GM12878 (cell line): ENCODE measurements around the gene TNRC18. TPM values are rescaled to one million over a fixed set of nuclear protein-coding genes. Genes with fewer than 3 reads are reported as not detected.

Experiments
- ATAC-seq: fragments of 200-7000 bp; cut with Tn5 transposase; 3 replicates; pipeline ENCODE4 v1.9.1; 2020; ENCODE audit warnings: mild to moderate bottlenecking, moderate library complexity
- BruUV-seq: library from RNA; stranded (reverse); fragments of 400-500 nt; replicated peaks from 2 replicates; lab custom pipeline; 2021; lab: Mats Ljungman, UMichigan
- CTCF ChIA-PET: fragments of 300-600 bp; sonication (Branson Sonifier 250); formaldehyde crosslinking; extraction: SDS; loops from one replicate; lab custom pipeline; 2021; ENCODE audit warnings: inconsistent platforms; lab: Yijun Ruan, JAX
- POLR2A ChIA-PET: fragments of 350-600 bp; formaldehyde crosslinking; extraction: SDS; loops from one replicate; lab custom pipeline; 2021; ENCODE audit warnings: inconsistent platforms; lab: Charles Lee
- RAD21 ChIA-PET: fragments of 300-600 bp; sonication (Branson Sonifier 250); formaldehyde crosslinking; loops from one replicate; lab custom pipeline; 2023; ENCODE audit warnings: antibody characterized with exemption; ENCODE audit not compliant: unreplicated experiment; lab: Charles Lee
- SMC1A ChIA-PET: fragments of 300-600 bp; sonication (Branson Sonifier 250); formaldehyde crosslinking; loops from one replicate; lab custom pipeline; 2023; ENCODE audit not compliant: unreplicated experiment, uncharacterized antibody; lab: Charles Lee
- DNase-seq: peaks from one replicate; pipeline ENCODE4 v3.0.0-alpha.2; 2011; ENCODE audit warnings: low read depth, low spot score
- FAIRE-seq: peaks from 3 replicates; lab custom pipeline; 2011; peaks lifted over from hg19 to GRCh38; lab: Jason Lieb, UNC
- H2AFZ ChIP-seq: 2 replicates; pipeline ENCODE4 v1.6.0; 2011; ENCODE audit warnings: low read depth, low read length, control low read depth; ENCODE audit not compliant: control insufficient read depth
- H3K27ac ChIP-seq: 2 replicates; pipeline ENCODE4 v1.5.1; 2011; ENCODE audit warnings: control low read depth; ENCODE audit not compliant: control insufficient read depth, insufficient read depth
- H3K27me3 ChIP-seq, 2 experiments: replicated peaks in 1 of 2; 2 replicates each; pipeline versions ENCODE4 v1.6.0 to v1.6.1; 2011; ENCODE audit warnings: low read length in 1 of 2; ENCODE audit not compliant: control insufficient read depth in 2 of 2, insufficient read depth in 2 of 2
- H3K36me3 ChIP-seq, 2 experiments: 2 replicates each; pipeline ENCODE4 v1.5.1; 2011; ENCODE audit warnings: low read length in 1 of 2; ENCODE audit not compliant: control insufficient read depth in 2 of 2, insufficient read depth in 2 of 2
- H3K4me1 ChIP-seq: 2 replicates; pipeline ENCODE4 v1.6.1; 2011; ENCODE audit warnings: mild to moderate bottlenecking, low read length, moderate library complexity, mixed read lengths; ENCODE audit not compliant: control insufficient read depth, insufficient read depth
- H3K4me2 ChIP-seq: 2 replicates; pipeline ENCODE4 v1.6.0; 2011; ENCODE audit warnings: control low read depth; ENCODE audit not compliant: control insufficient read depth, insufficient read depth
- H3K4me3 ChIP-seq: fragments of 200-600 bp; sonication (generic); 2 replicates; pipeline ENCODE4 v1.5.1; 2016
- H3K79me2 ChIP-seq: 2 replicates; pipeline ENCODE4 v1.6.0; 2011; ENCODE audit warnings: low read length; ENCODE audit not compliant: control insufficient read depth, insufficient read depth
- H3K9ac ChIP-seq: 2 replicates; pipeline ENCODE4 v1.8.0; 2011; ENCODE audit warnings: low read length, control low read depth, mixed read lengths; ENCODE audit not compliant: control insufficient read depth, insufficient read depth
- H3K9me3 ChIP-seq: replicated peaks from 3 replicates; pipeline ENCODE4 v1.5.1; 2011; ENCODE audit warnings: mild to moderate bottlenecking, low read length; ENCODE audit not compliant: control insufficient read depth, insufficient read depth
- H4K20me1 ChIP-seq: 2 replicates; pipeline ENCODE4 v1.6.0; 2011; ENCODE audit not compliant: control insufficient read depth, insufficient read depth
- CREB1 ChIP-seq: IDR thresholded peaks from 2 replicates; pipeline ENCODE4 v1.6.1; 2012; ENCODE audit warnings: low read depth, mild to moderate bottlenecking, inconsistent platforms
- ESRRA ChIP-seq: IDR thresholded peaks from 2 replicates; pipeline ENCODE4 v1.6.1; 2012; ENCODE audit warnings: mild to moderate bottlenecking, low read length, improper control_type of control experiment
- HDAC6 ChIP-seq: fragments of 200-600 bp; sonication (generic); IDR thresholded peaks from one replicate; pipeline ENCODE4 v1.8.0; 2017; ENCODE audit warnings: antibody characterized with exemption; ENCODE audit not compliant: unreplicated experiment
- IRF4 ChIP-seq: IDR thresholded peaks from 2 replicates; pipeline ENCODE4 v1.6.1; 2011; ENCODE audit warnings: low read depth, low read length
- JUND ChIP-seq: IDR thresholded peaks from 2 replicates; pipeline ENCODE4 v1.6.1; 2012; ENCODE audit warnings: low read depth, mild to moderate bottlenecking, low read length, improper control_type of control experiment, moderate library complexity
- KAT2A ChIP-seq: conservative IDR thresholded peaks from 2 replicates; pipeline ENCODE4 v1.6.1; 2011; ENCODE audit warnings: low read depth, low read length; ENCODE audit not compliant: control insufficient read depth
- MTA3 ChIP-seq: IDR thresholded peaks from 2 replicates; pipeline ENCODE4 v1.6.1; 2012; ENCODE audit warnings: low read length, inconsistent platforms, borderline replicate concordance
- NFIC ChIP-seq: IDR thresholded peaks from 2 replicates; pipeline ENCODE4 v1.6.1; 2012; ENCODE audit warnings: low read depth, mild to moderate bottlenecking, inconsistent platforms, low read length, moderate library complexity
- NFYB ChIP-seq: IDR thresholded peaks from 2 replicates; pipeline ENCODE4 v1.6.1; 2011; ENCODE audit warnings: low read depth, mild to moderate bottlenecking, low read length, improper control_type of control experiment, moderate library complexity; ENCODE audit not compliant: insufficient read depth
- NR2C2 ChIP-seq: IDR thresholded peaks from 2 replicates; pipeline ENCODE4 v1.6.1; 2011; ENCODE audit warnings: borderline replicate concordance, low read depth; ENCODE audit not compliant: control insufficient read depth, insufficient read length
- PAX5 ChIP-seq: IDR thresholded peaks from 2 replicates; pipeline ENCODE4 v1.6.1; 2011; ENCODE audit warnings: low read depth, low read length, borderline replicate concordance
- POU2F2 ChIP-seq: IDR thresholded peaks from 3 replicates; pipeline ENCODE4 v1.6.1; 2011; ENCODE audit warnings: low read depth, mild to moderate bottlenecking, low read length, borderline replicate concordance
- RAD21 ChIP-seq: IDR thresholded peaks from 2 replicates; pipeline ENCODE4 v1.6.1; 2011; ENCODE audit warnings: mild to moderate bottlenecking, low read depth, low read length, moderate library complexity; ENCODE audit not compliant: insufficient read depth
- SP1 ChIP-seq: IDR thresholded peaks from one replicate; pipeline ENCODE4 v1.6.1; 2011; ENCODE audit warnings: low read depth, low read length
- TBL1XR1 ChIP-seq: IDR thresholded peaks from 2 replicates; pipeline ENCODE4 v1.6.1; 2012; ENCODE audit warnings: low read depth, low read length, improper control_type of control experiment
- ZNF24 ChIP-seq: fragments of 450-650 bp; IDR thresholded peaks from 2 replicates; pipeline ENCODE4 v1.6.1; 2017; ENCODE audit warnings: antibody characterized with exemption, mild to moderate bottlenecking
- ZSCAN29 ChIP-seq: fragments of 450-650 bp; IDR thresholded peaks from 2 replicates; pipeline ENCODE4 v1.6.1; 2017; ENCODE audit warnings: mild to moderate bottlenecking, moderate library complexity
- WGBS: methylation state at CpG from one replicate; pipeline ENCODE4 v1.1.6; 2016; ENCODE audit warnings: low lambda C conversion rate; ENCODE audit not compliant: insufficient replicate concordance, insufficient coverage; ENCODE audit errors: missing lambda C conversion rate; 5-methylcytosine and 5-hydroxymethylcytosine counted together
- in situ Hi-C: fragments of 300-500 bp; cut with MboI; formaldehyde crosslinking; loops from 9 replicates; pipeline ENCODE4 v1.14.3; 2018; ENCODE audit warnings: mixed read lengths
- intact Hi-C: fragments of 100-400 bp; cut with micrococcal nuclease; formaldehyde crosslinking; loops from one replicate; pipeline ENCODE4 v1.14.2; 2022; ENCODE audit not compliant: unreplicated experiment
- polyA plus RNA-seq, 11 experiments: library from polyadenylated mRNA; depleted of rRNA in 4 of 11; unstranded in 6 of 11; stranded (reverse) in 5 of 11; fragments of >200 nt; fragmentation: Nextera tagmentation in 4 of 11; fragmentation: Illumina TruSeq in 1 of 11; extraction: Ambion mirVana in 4 of 11; extraction: Trizol in 1 of 11; gene quantifications; 1 replicate in 1 of 11; 2 replicates in 10 of 11; pipeline versions ENCODE4 v1.2.1 to v1.2.3, GENCODE V29; 2011 to 2016; ENCODE audit warnings: inconsistent platforms in 2 of 11, missing spikeins in 2 of 11, low read depth in 1 of 11
- total RNA-seq, 4 experiments: library from RNA; depleted of rRNA in 3 of 4; stranded (reverse); fragments of >200 nt in 3 of 4; fragmentation: Illumina TruSeq in 1 of 4; extraction: Trizol in 1 of 4; gene quantifications; 2 replicates each; pipeline versions ENCODE4 v1.2.1 to v1.2.3, GENCODE V29; 2013 to 2021
- TF ChIP-seq, protein P1 (sequence below): fragments of 150-350 bp; IDR thresholded peaks from 2 replicates; pipeline ENCODE4 v1.6.1; 2014; ENCODE audit warnings: mild to moderate bottlenecking, low read depth, low read length
- TF ChIP-seq, protein P2 (sequence below): IDR thresholded peaks from 2 replicates; pipeline ENCODE4 v1.6.1; 2011; ENCODE audit warnings: mild to moderate bottlenecking, low read depth, low read length, moderate library complexity; ENCODE audit not compliant: insufficient replicate concordance
- TF ChIP-seq, protein P3 (sequence below): fragments of 450-650 bp; IDR thresholded peaks from 2 replicates; pipeline ENCODE4 v1.6.1; 2017; ENCODE audit warnings: mild to moderate bottlenecking, moderate library complexity

The TNRC18 gene
- total and polyA plus RNA-seq, 10 of the 15 experiments (the other 5 are each of a cell fraction or from before 2014, with no cell fraction given), result 0.02 to 31.7 (median 5.4) TPM

DNA sequence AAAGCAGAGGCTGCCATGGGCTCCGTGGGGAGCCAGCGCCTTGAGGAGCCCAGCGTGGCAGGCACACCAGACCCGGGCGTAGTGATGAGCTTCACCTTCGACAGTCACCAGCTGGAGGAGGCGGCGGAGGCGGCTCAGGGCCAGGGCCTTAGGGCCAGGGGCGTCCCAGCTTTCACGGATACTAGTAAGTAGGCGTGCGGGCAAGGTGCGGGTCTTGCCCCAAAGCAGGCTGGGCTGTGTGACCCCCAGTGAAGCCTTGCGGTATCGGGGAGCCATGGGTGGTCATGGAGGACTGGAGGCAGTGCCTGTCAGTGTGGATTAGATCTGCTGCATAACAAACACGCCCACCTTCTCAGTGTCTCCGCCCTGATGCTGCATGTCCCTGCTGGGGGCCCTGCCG lies 135.8 kb downstream of the TNRC18 start:
- in situ Hi-C loops, result no loop called here
- TF ChIP-seq NFIC (no peak), ZNF24 (no peak), SP1 (no peak), POU2F2 (no peak), IRF4 (no peak), TBL1XR1 (no peak), PAX5 (no peak), JUND (no peak), KAT2A (no peak), RAD21 (no peak), HDAC6 (no peak), ZSCAN29 (no peak), NFYB (no peak), NR2C2 (no peak), CREB1 (no peak), MTA3 (no peak), ESRRA (no peak)
- TF ChIP-seq, protein P1, sequence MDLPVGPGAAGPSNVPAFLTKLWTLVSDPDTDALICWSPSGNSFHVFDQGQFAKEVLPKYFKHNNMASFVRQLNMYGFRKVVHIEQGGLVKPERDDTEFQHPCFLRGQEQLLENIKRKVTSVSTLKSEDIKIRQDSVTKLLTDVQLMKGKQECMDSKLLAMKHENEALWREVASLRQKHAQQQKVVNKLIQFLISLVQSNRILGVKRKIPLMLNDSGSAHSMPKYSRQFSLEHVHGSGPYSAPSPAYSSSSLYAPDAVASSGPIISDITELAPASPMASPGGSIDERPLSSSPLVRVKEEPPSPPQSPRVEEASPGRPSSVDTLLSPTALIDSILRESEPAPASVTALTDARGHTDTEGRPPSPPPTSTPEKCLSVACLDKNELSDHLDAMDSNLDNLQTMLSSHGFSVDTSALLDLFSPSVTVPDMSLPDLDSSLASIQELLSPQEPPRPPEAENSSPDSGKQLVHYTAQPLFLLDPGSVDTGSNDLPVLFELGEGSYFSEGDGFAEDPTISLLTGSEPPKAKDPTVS, result no peak
- TF ChIP-seq, protein P2, sequence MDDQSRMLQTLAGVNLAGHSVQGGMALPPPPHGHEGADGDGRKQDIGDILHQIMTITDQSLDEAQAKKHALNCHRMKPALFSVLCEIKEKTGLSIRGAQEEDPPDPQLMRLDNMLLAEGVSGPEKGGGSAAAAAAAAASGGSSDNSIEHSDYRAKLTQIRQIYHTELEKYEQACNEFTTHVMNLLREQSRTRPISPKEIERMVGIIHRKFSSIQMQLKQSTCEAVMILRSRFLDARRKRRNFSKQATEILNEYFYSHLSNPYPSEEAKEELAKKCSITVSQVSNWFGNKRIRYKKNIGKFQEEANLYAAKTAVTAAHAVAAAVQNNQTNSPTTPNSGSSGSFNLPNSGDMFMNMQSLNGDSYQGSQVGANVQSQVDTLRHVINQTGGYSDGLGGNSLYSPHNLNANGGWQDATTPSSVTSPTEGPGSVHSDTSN, result no peak
- TF ChIP-seq, protein P3, sequence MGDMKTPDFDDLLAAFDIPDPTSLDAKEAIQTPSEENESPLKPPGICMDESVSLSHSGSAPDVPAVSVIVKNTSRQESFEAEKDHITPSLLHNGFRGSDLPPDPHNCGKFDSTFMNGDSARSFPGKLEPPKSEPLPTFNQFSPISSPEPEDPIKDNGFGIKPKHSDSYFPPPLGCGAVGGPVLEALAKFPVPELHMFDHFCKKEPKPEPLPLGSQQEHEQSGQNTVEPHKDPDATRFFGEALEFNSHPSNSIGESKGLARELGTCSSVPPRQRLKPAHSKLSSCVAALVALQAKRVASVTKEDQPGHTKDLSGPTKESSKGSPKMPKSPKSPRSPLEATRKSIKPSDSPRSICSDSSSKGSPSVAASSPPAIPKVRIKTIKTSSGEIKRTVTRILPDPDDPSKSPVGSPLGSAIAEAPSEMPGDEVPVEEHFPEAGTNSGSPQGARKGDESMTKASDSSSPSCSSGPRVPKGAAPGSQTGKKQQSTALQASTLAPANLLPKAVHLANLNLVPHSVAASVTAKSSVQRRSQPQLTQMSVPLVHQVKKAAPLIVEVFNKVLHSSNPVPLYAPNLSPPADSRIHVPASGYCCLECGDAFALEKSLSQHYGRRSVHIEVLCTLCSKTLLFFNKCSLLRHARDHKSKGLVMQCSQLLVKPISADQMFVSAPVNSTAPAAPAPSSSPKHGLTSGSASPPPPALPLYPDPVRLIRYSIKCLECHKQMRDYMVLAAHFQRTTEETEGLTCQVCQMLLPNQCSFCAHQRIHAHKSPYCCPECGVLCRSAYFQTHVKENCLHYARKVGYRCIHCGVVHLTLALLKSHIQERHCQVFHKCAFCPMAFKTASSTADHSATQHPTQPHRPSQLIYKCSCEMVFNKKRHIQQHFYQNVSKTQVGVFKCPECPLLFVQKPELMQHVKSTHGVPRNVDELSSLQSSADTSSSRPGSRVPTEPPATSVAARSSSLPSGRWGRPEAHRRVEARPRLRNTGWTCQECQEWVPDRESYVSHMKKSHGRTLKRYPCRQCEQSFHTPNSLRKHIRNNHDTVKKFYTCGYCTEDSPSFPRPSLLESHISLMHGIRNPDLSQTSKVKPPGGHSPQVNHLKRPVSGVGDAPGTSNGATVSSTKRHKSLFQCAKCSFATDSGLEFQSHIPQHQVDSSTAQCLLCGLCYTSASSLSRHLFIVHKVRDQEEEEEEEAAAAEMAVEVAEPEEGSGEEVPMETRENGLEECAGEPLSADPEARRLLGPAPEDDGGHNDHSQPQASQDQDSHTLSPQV, result no peak
- TF ChIP-seq, all 136 proteins: peak for 0
- DNase-seq (no peak), FAIRE-seq (no peak), ATAC-seq (no peak)
- CTCF ChIA-PET, result interaction anchor here (1.0 to 1.7 kb wide), 2 partner anchors 17 to 48 kb away, joined by 3 to 4 read pairs; no protein-coding TSS in a partner anchor
- H3K36me3 ChIP-seq, result no peaks in the 10 kb centered on the region
- H3K4me3 ChIP-seq, result no peak overlapping the region
- intact Hi-C loops, result no loop called here
- WGBS, result 86% methylated on average over 17 of the region's 19 CpGs
- RAD21 ChIA-PET, result no interaction called here
- H3K4me1 ChIP-seq, result no peaks in the 10 kb centered on the region
- POLR2A ChIA-PET, result no interaction called here
- no peak overlapping the region for H3K27ac ChIP-seq
- H4K20me1 ChIP-seq, result no peaks in the 10 kb centered on the region
- no peaks in the 10 kb centered on the region for H3K79me2 ChIP-seq
- H3K4me2 ChIP-seq, result no peak overlapping the region
- no peak overlapping the region for H3K9ac ChIP-seq
- no peaks in the 10 kb centered on the region for H3K9me3 ChIP-seq
- H3K27me3 ChIP-seq, result no peaks in the 10 kb centered on the region; a peak in 1 of 4 replicates
- no TSS peak for BruUV-seq
- SMC1A ChIA-PET, result no interaction called here
- no peak overlapping the region for H2AFZ ChIP-seq
